Natural killer cell (primary cell): Measurements from ENCODE around the gene RAB27B. TPM values are rescaled to one million over a fixed set of nuclear protein-coding genes. Genes with fewer than 3 reads are reported as not detected.

Experiments
- ATAC-seq, 3 donors: fragments of 150-1000 bp in 2 of 3; fragments of 200-7000 bp in 1 of 3; cut with Tn5 transposase; 1 replicate in 1 of 3; 2 replicates in 2 of 3; pipeline ENCODE4 v1.10.0; 2021; ENCODE audit warnings: mild to moderate bottlenecking in 2 of 3, moderate library complexity in 2 of 3
- DNase-seq, 2 donors: peaks; one replicate each; pipeline versions ENCODE4 v3.0.0 to v3.0.0-alpha.2; 2013 to 2021; ENCODE audit warnings: mixed read lengths in 1 of 2
- H3K27ac ChIP-seq: one replicate; pipeline ENCODE4 v1.5.1; 2013; ENCODE audit warnings: mild to moderate bottlenecking, low read length
- H3K27me3 ChIP-seq: one replicate; pipeline ENCODE4 v1.6.1; 2013; ENCODE audit warnings: low read length; ENCODE audit not compliant: control insufficient read depth, insufficient read depth
- H3K36me3 ChIP-seq: one replicate; pipeline ENCODE4 v1.6.1; 2013; ENCODE audit warnings: low read length; ENCODE audit not compliant: control insufficient read depth, insufficient read depth
- H3K4me1 ChIP-seq: one replicate; pipeline ENCODE4 v1.6.1; 2013; ENCODE audit warnings: low read length; ENCODE audit not compliant: control insufficient read depth, insufficient read depth
- H3K4me3 ChIP-seq: one replicate; pipeline ENCODE4 v1.5.1; 2013; ENCODE audit warnings: low read length
- H3K9me3 ChIP-seq: one replicate; pipeline ENCODE4 v1.6.1; 2013; ENCODE audit warnings: low read length; ENCODE audit not compliant: control insufficient read depth, insufficient read depth
- H3K27ac Mint-ChIP-seq, 2 donors: one replicate each; pipeline ENCODE4 v1.8.0; 2022; ENCODE audit warnings: mild to moderate bottlenecking in 2 of 2, mixed read lengths in 2 of 2, moderate library complexity in 1 of 2
- H3K27me3 Mint-ChIP-seq, 2 donors: one replicate each; pipeline ENCODE4 v1.8.0; 2022; ENCODE audit warnings: low read depth in 2 of 2, mixed read lengths in 2 of 2
- H3K36me3 Mint-ChIP-seq: one replicate; pipeline ENCODE4 v1.8.0; 2022; ENCODE audit warnings: mixed read lengths
- H3K4me1 Mint-ChIP-seq, 2 donors: one replicate each; pipeline ENCODE4 v1.8.0; 2022; ENCODE audit warnings: mixed read lengths in 2 of 2
- H3K4me3 Mint-ChIP-seq: one replicate; pipeline ENCODE4 v1.8.0; 2022; ENCODE audit warnings: mild to moderate bottlenecking, moderate library complexity, mixed read lengths
- H3K9me3 Mint-ChIP-seq, 2 donors: one replicate each; pipeline ENCODE4 v1.8.0; 2022; ENCODE audit warnings: mixed read lengths in 2 of 2
- CTCF ChIP-seq: fragments of 200-600 bp; IDR thresholded peaks from one replicate; pipeline ENCODE4 v1.8.0; 2022; ENCODE audit warnings: antibody characterized with exemption
- WGBS: methylation state at CpG from one replicate; pipeline ENCODE4 v1.1.7; 2013; ENCODE audit warnings: missing lambda C conversion rate; ENCODE audit not compliant: insufficient coverage; 5-methylcytosine and 5-hydroxymethylcytosine counted together
- intact Hi-C: fragments of 100-400 bp; cut with micrococcal nuclease; formaldehyde crosslinking; loops from one replicate; pipeline ENCODE4 v1.14.2; 2022
- total RNA-seq, 4 donors: library from RNA; stranded (reverse); fragments of 120-200 nt in 1 of 4; gene quantifications; one replicate each; pipeline versions ENCODE4 v1.2.3 to v1.2.4, GENCODE V29; 2013 to 2022

RAB27B gene
- total RNA-seq, 3 donors from 2014 or later (not counting 1 experiment from before 2014, with no cell fraction given), result 23.0 to 25.7 (median 24.0) TPM

- WGBS, result 98% methylated on average over 3 of the region's 3 CpGs
- intact Hi-C loops, result no loop called here
- Histone ChIP-seq H3K27ac (no peak overlapping the region), H3K36me3 (no peaks in the 10 kb centered on the region), H3K4me3 (no peak overlapping the region), H3K27me3 (no peaks in the 10 kb centered on the region), H3K9me3 (no peaks in the 10 kb centered on the region), H3K4me1 (no peaks in the 10 kb centered on the region)
- H3K4me1 Mint-ChIP-seq, result peaks cover 0 to under 1% of the 10 kb centered on the region in 2 donors
- no peaks in the 10 kb centered on the region for H3K9me3 Mint-ChIP-seq
- DNase-seq (no peak), ATAC-seq (no peak)
- H3K27me3 Mint-ChIP-seq, result no peaks in the 10 kb centered on the region
- TF ChIP-seq CTCF, result no peak
- no peak overlapping the region for H3K27ac Mint-ChIP-seq
- no peaks in the 10 kb centered on the region for H3K36me3 Mint-ChIP-seq
- no peak overlapping the region for H3K4me3 Mint-ChIP-seq
Measured at GRCh38 chr18:54798186-54798585, 30.1 kb upstream of the RAB27B start.

DNA sequence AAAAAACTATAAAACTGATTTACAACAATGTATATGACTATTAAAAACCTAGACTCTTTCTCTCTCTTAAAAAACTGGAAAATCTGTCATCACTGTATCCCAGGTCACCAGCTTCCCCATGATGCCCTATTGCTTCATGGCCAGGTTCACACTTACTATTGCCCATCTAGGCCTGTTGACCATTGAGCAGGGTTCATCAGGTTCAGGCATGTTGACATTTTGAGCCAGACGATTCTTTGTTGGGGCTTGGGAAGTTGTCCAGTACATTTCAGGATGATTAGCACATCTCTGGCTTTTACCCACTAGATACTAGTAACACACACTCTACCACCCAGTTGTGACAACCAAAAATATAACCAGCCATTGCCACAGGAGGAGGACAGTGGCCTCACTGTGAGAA, 26.9 kb upstream of the RAB27B start:
- Histone ChIP-seq H3K4me1 (no peaks in the 10 kb centered on the region), H3K27me3 (no peaks in the 10 kb centered on the region), H3K27ac (no peak overlapping the region), H3K36me3 (no peaks in the 10 kb centered on the region), H3K9me3 (no peaks in the 10 kb centered on the region), H3K4me3 (no peak overlapping the region)
- H3K4me3 Mint-ChIP-seq, result no peak overlapping the region
- no peaks in the 10 kb centered on the region for H3K9me3 Mint-ChIP-seq
- no peaks in the 10 kb centered on the region for H3K36me3 Mint-ChIP-seq
- 91% methylated on average over 1 of the region's 1 CpG for WGBS
- intact Hi-C loops, result loop anchor here (10.0 kb wide), 1 partner anchor 87 kb away; no protein-coding TSS in a partner anchor
- H3K27ac Mint-ChIP-seq, result no peak overlapping the region
- peaks cover 23 to 27% of the 10 kb centered on the region in 2 donors for H3K4me1 Mint-ChIP-seq
- no peaks in the 10 kb centered on the region for H3K27me3 Mint-ChIP-seq
- no peak for DNase-seq
- no peak for TF ChIP-seq CTCF
- no peak for ATAC-seq

- Histone ChIP-seq H3K27me3 (no peaks in the 10 kb centered on the region), H3K4me1 (peaks cover 4% of the 10 kb centered on the region), H3K9me3 (no peaks in the 10 kb centered on the region), H3K4me3 (no peak overlapping the region), H3K36me3 (no peaks in the 10 kb centered on the region), H3K27ac (no peak overlapping the region)
- H3K4me1 Mint-ChIP-seq, result peaks cover 23 to 30% of the 10 kb centered on the region in 2 donors
- H3K4me3 Mint-ChIP-seq, result no peak overlapping the region
- no peaks in the 10 kb centered on the region for H3K9me3 Mint-ChIP-seq
- no peak for TF ChIP-seq CTCF
- DNase-seq, result no peak
- no peaks in the 10 kb centered on the region for H3K27me3 Mint-ChIP-seq
- intact Hi-C loops, result loop anchor here (10.0 kb wide), 1 partner anchor 87 kb away; no protein-coding TSS in a partner anchor
- ATAC-seq, result no peak
- WGBS, result 71% methylated on average over 2 of the region's 2 CpGs
- no peaks in the 10 kb centered on the region for H3K36me3 Mint-ChIP-seq
- no peak overlapping the region for H3K27ac Mint-ChIP-seq
Measured at GRCh38 chr18:54802178-54802577, 26.1 kb upstream of the RAB27B start.

- no peaks in the 10 kb centered on the region for H3K36me3 ChIP-seq
- Mint-ChIP-seq H3K36me3 (no peaks in the 10 kb centered on the region), H3K4me3 (no peak overlapping the region), H3K27me3 (no peaks in the 10 kb centered on the region), H3K9me3 (no peaks in the 10 kb centered on the region), H3K27ac (no peak overlapping the region), H3K4me1 (peaks cover 23 to 36% of the 10 kb centered on the region in 2 donors)
- H3K9me3 ChIP-seq, result no peaks in the 10 kb centered on the region
- WGBS, result 90% methylated on average over 1 of the region's 2 CpGs
- H3K27ac ChIP-seq, result no peak overlapping the region
- H3K27me3 ChIP-seq, result no peaks in the 10 kb centered on the region
- DNase-seq (no peak), ATAC-seq (no peak)
- intact Hi-C loops, result loop anchor here (10.0 kb wide), 1 partner anchor 88 kb away; no protein-coding TSS in a partner anchor
- H3K4me1 ChIP-seq, result peaks cover 4% of the 10 kb centered on the region
- no peak overlapping the region for H3K4me3 ChIP-seq
- no peak for TF ChIP-seq CTCF
Measured at GRCh38 chr18:54802686-54803395, 25.4 kb upstream of the RAB27B start.
